A549 (cell line): ENCODE measurements around the gene PVR. TPM values are rescaled to one million over a fixed set of nuclear protein-coding genes. Genes with fewer than 3 reads are reported as not detected.
A peak's percentile ranks its signal among the peaks of the same experiment; 100 is the strongest.
"Not testable (repeated sequence)": the region's sequence is repeated elsewhere in the genome, so short reads cannot be mapped to it uniquely, and the experiment has no call there.

Experiments
- ATAC-seq, 2 experiments: fragments of 200-7000 bp in 1 of 2; fragments of >200 bp in 1 of 2; cut with Nextera tagmentation in 1 of 2; cut with Tn5 transposase in 1 of 2; 3 replicates each; pipeline versions ENCODE4 v1.8.0 to v1.9.1; 2018 to 2020; ENCODE audit warnings: mild to moderate bottlenecking in 1 of 2, moderate library complexity in 1 of 2
- CTCF ChIA-PET: fragments of 300-600 bp; sonication (Branson Sonifier 250); formaldehyde crosslinking; extraction: SDS; loops from one replicate; lab custom pipeline; 2021; ENCODE audit warnings: antibody characterized with exemption, inconsistent platforms; lab: Yijun Ruan, JAX
- POLR2A ChIA-PET: fragments of 350-600 bp; formaldehyde crosslinking; extraction: SDS; loops from one replicate; lab custom pipeline; 2021; ENCODE audit warnings: antibody characterized with exemption, inconsistent platforms; lab: Yijun Ruan, JAX
- DNase-seq, 2 experiments: peaks; one replicate each; pipeline versions ENCODE4 v3.0.0 to v3.0.0-alpha.2; 2011 to 2016; ENCODE audit warnings: low read depth in 1 of 2, low spot score in 1 of 2
- FAIRE-seq: peaks from 2 replicates; lab custom pipeline; 2011; peaks lifted over from hg19 to GRCh38; lab: Jason Lieb, UNC
- H3K27ac ChIP-seq, 2 experiments: fragments of >200 bp; sonication (Bioruptor Twin); formaldehyde crosslinking; 3 replicates each; pipeline ENCODE4 v1.5.1; 2016 to 2017
- H3K4me1 ChIP-seq: fragments of >200 bp; sonication (Bioruptor Twin); formaldehyde crosslinking; 3 replicates; pipeline ENCODE4 v1.6.1; 2016
- H3K4me2 ChIP-seq: fragments of >200 bp; sonication (Bioruptor Twin); formaldehyde crosslinking; 3 replicates; pipeline ENCODE4 v1.6.1; 2016
- H3K4me3 ChIP-seq: fragments of >200 bp; sonication (Bioruptor Twin); formaldehyde crosslinking; 3 replicates; pipeline ENCODE4 v1.5.1; 2016
- H3K9me3 ChIP-seq: fragments of >200 bp; sonication (Bioruptor Twin); formaldehyde crosslinking; 3 replicates; pipeline ENCODE4 v1.6.1; 2016
- CBX8 ChIP-seq: fragments of 200-600 bp; sonication (generic); IDR thresholded peaks from 2 replicates; pipeline ENCODE4 v1.6.1; 2016
- CEBPB ChIP-seq, 2 experiments: fragments of >200 bp in 1 of 2; sonication (Bioruptor Twin) in 1 of 2; formaldehyde crosslinking in 1 of 2; IDR thresholded peaks; 2 replicates each; pipeline ENCODE4 v1.6.1; 2012 to 2016
- CHD4 ChIP-seq: fragments of 200-600 bp; sonication (generic); IDR thresholded peaks from 2 replicates; pipeline ENCODE4 v1.6.1; 2016; ENCODE audit warnings: antibody characterized with exemption, mild to moderate bottlenecking, borderline replicate concordance
- EHF ChIP-seq: fragments of 250-450 bp; sonication (Bioruptor Pico); IDR thresholded peaks from 2 replicates; pipeline ENCODE4 v1.5.0; 2020; ENCODE audit warnings: mild to moderate bottlenecking
- FOSB ChIP-seq: fragments of 250-450 bp; sonication (Bioruptor Pico); IDR thresholded peaks from 2 replicates; pipeline ENCODE4 v1.5.0; 2020; ENCODE audit warnings: mild to moderate bottlenecking, moderate library complexity
- FOXS1 ChIP-seq: fragments of 250-450 bp; sonication (Bioruptor Pico); IDR thresholded peaks from 2 replicates; pipeline ENCODE4 v1.5.0; 2020; ENCODE audit warnings: mild to moderate bottlenecking, moderate library complexity
- GATA3 ChIP-seq: IDR thresholded peaks from 2 replicates; pipeline ENCODE4 v1.6.1; 2012; ENCODE audit warnings: borderline replicate concordance
- HMGXB4 ChIP-seq: fragments of 250-450 bp; sonication (Bioruptor Pico); IDR thresholded peaks from 2 replicates; pipeline ENCODE4 v1.5.0; 2021; ENCODE audit warnings: mild to moderate bottlenecking, moderate library complexity, borderline replicate concordance
- HOXB13 ChIP-seq: fragments of 250-450 bp; sonication (Bioruptor Pico); IDR thresholded peaks from 2 replicates; pipeline ENCODE4 v1.5.0; 2020; ENCODE audit warnings: low read depth, mild to moderate bottlenecking, moderate library complexity
- HOXB5 ChIP-seq: fragments of 250-450 bp; sonication (Bioruptor Pico); IDR thresholded peaks from 2 replicates; pipeline ENCODE4 v1.5.0; 2020; ENCODE audit warnings: mild to moderate bottlenecking, moderate library complexity
- KDM1A ChIP-seq: fragments of 200-600 bp; sonication (generic); IDR thresholded peaks from 2 replicates; pipeline ENCODE4 v1.6.1; 2016; ENCODE audit warnings: low read depth, mild to moderate bottlenecking
- NFE2L2 ChIP-seq: fragments of 150-350 bp; conservative IDR thresholded peaks from 2 replicates; pipeline ENCODE4 v1.6.1; 2014; ENCODE audit warnings: low read length
- RAD21 ChIP-seq, 2 experiments: fragments of >200 bp in 1 of 2; sonication (Bioruptor Twin) in 1 of 2; formaldehyde crosslinking in 1 of 2; IDR thresholded peaks in 1 of 2; conservative IDR thresholded peaks in 1 of 2; 2 replicates in 1 of 2; 3 replicates in 1 of 2; pipeline ENCODE4 v1.6.1; 2012 to 2018; ENCODE audit warnings: inconsistent platforms in 1 of 2
- RARB ChIP-seq: fragments of 250-450 bp; sonication (Bioruptor Pico); IDR thresholded peaks from 2 replicates; pipeline ENCODE4 v1.8.0; 2021; ENCODE audit warnings: mild to moderate bottlenecking, moderate library complexity
- RFX5 ChIP-seq: fragments of 450-650 bp; IDR thresholded peaks from 2 replicates; pipeline ENCODE4 v1.7.1; 2014; ENCODE audit warnings: antibody characterized with exemption, mild to moderate bottlenecking, moderate library complexity
- SMC3 ChIP-seq: fragments of >200 bp; sonication (Bioruptor Twin); formaldehyde crosslinking; IDR thresholded peaks from 3 replicates; pipeline ENCODE4 v1.6.1; 2018; ENCODE audit warnings: inconsistent platforms
- TFCP2L1 ChIP-seq: fragments of 250-450 bp; sonication (Bioruptor Pico); IDR thresholded peaks from 2 replicates; pipeline ENCODE4 v1.5.0; 2021; ENCODE audit warnings: mild to moderate bottlenecking
- TP53 ChIP-seq: fragments of 250-450 bp; sonication (Bioruptor Pico); IDR thresholded peaks from 2 replicates; pipeline ENCODE4 v1.5.0; 2021; ENCODE audit warnings: mild to moderate bottlenecking, moderate library complexity
- ZC3H11A ChIP-seq: fragments of 450-650 bp; IDR thresholded peaks from 2 replicates; pipeline ENCODE4 v1.6.1; 2014; ENCODE audit warnings: antibody characterized with exemption, mild to moderate bottlenecking
- WGBS: methylation state at CpG from one replicate; pipeline ENCODE4 v1.1.6; 2017; ENCODE audit errors: missing lambda C conversion rate; 5-methylcytosine and 5-hydroxymethylcytosine counted together
- polyA plus RNA-seq, 4 experiments: library from polyadenylated mRNA; depleted of rRNA in 3 of 4; stranded (reverse); fragments of >200 nt; fragmentation: RNase III in 1 of 4; extraction: RNeasy Plus Mini Kit Qiagen cat#74134 plus additional on column Dnase treatment in 1 of 4; gene quantifications; 2 replicates in 3 of 4; 3 replicates in 1 of 4; pipeline ENCODE4 v1.2.3, GENCODE V29; 2011 to 2017
- TF ChIP-seq, protein P1 (sequence below): fragments of >200 bp; sonication (Bioruptor Twin); formaldehyde crosslinking; IDR thresholded peaks from 3 replicates; pipeline ENCODE4 v1.5.1; 2016
- TF ChIP-seq, protein P2 (sequence below): fragments of 450-650 bp; IDR thresholded peaks from 2 replicates; pipeline ENCODE4 v1.6.1; 2014; ENCODE audit warnings: antibody characterized with exemption
- TF ChIP-seq, protein P3 (sequence below): fragments of 150-350 bp; IDR thresholded peaks from 2 replicates; pipeline ENCODE4 v1.6.1; 2014; ENCODE audit warnings: low read depth, mild to moderate bottlenecking, low read length

Gene PVR
- polyA plus RNA-seq, 2 of the 4 experiments (the other 2 are of a cell fraction) = 90.3 to 108 TPM

DNA sequence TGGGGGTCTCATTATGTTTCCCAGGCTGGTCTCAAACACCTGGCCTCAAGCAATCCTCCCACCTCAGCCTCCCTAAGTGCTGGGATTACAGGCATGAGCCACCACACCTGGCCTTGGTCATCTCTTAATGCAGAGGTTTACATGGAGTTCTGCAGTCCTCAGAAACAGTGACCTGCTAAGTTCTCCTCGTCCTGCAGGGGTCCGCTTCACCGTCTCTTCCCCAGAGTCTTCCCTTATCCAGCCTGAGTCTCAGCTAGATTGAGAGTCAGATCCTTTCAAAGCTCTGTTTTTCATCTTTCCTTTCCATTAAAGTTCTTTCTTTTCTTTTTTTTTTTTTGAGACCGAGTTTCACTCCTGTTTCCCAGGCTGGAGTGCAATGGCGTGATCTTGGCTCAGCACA, 33.2 kb upstream of the PVR start:
- TF ChIP-seq SMC3 (peak; percentile 25; the same call in 1 of the 3 replicates), RAD21 (conservative IDR thresholded peaks at IDR 0.05 in 1 of 2, IDR thresholded peaks at IDR 0.05 in 1 of 2) (peak; percentile 28 to 62; a peak in 2 of 5 replicates)
- TF ChIP-seq, protein P1, sequence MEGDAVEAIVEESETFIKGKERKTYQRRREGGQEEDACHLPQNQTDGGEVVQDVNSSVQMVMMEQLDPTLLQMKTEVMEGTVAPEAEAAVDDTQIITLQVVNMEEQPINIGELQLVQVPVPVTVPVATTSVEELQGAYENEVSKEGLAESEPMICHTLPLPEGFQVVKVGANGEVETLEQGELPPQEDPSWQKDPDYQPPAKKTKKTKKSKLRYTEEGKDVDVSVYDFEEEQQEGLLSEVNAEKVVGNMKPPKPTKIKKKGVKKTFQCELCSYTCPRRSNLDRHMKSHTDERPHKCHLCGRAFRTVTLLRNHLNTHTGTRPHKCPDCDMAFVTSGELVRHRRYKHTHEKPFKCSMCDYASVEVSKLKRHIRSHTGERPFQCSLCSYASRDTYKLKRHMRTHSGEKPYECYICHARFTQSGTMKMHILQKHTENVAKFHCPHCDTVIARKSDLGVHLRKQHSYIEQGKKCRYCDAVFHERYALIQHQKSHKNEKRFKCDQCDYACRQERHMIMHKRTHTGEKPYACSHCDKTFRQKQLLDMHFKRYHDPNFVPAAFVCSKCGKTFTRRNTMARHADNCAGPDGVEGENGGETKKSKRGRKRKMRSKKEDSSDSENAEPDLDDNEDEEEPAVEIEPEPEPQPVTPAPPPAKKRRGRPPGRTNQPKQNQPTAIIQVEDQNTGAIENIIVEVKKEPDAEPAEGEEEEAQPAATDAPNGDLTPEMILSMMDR = peak; percentile 29; the same call in 2 of the 3 replicates
- ATAC-seq (peak; percentile 79 to 92; a peak in 5 of 6 replicates), DNase-seq (peak in 1 of 2 experiments; percentile 68)
- FAIRE-seq, H3K9me3 ChIP-seq, H3K4me2 ChIP-seq, H3K4me3 ChIP-seq: not testable (repeated sequence)
- Histone ChIP-seq H3K4me1 (peaks cover 33% of the 10 kb centered on the region), H3K27ac (0 out of 6 replicates have a peak overlapping the region, but pooled peaks of 1 of the 2 experiments have one; percentile 36)
- POLR2A ChIA-PET = interaction anchor here (0.6 to 1.3 kb wide), 4 partner anchors 33 to 314 kb away, joined by 3 to 9 read pairs (median 7); partner anchors contain the start of gene PVR
- CTCF ChIA-PET = interaction anchor here (0.6 to 12.5 kb wide), 22 partner anchors 7 to 612 kb away, joined by 3 to 115 read pairs (median 6); partner anchors contain the start of gene PVR
- WGBS = 54% methylated on average over 5 of the region's 5 CpGs

GRCh38 chr19:44611812-44612295, 31.9 kb upstream of the PVR start:
- no peak for DNase-seq
- Histone ChIP-seq H3K4me1 (peaks cover 39% of the 10 kb centered on the region), H3K27ac (peak overlapping the region in 1 of 2 experiments; percentile 36; a peak in 1 of 6 replicates), H3K4me2 (0 out of 3 replicates have a peak overlapping the region, but pooled peaks have one; percentile 1), H3K9me3 (no peaks in the 10 kb centered on the region), H3K4me3 (no peak overlapping the region)
- TF ChIP-seq, protein P2, sequence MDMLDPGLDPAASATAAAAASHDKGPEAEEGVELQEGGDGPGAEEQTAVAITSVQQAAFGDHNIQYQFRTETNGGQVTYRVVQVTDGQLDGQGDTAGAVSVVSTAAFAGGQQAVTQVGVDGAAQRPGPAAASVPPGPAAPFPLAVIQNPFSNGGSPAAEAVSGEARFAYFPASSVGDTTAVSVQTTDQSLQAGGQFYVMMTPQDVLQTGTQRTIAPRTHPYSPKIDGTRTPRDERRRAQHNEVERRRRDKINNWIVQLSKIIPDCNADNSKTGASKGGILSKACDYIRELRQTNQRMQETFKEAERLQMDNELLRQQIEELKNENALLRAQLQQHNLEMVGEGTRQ = no peak
- no peak for TF ChIP-seq KDM1A
- no peak for TF ChIP-seq HMGXB4
- TF ChIP-seq TP53 (CRISPR knock-in tag) = no peak
- TF ChIP-seq NFE2L2 = no peak
- TF ChIP-seq EHF (CRISPR knock-in tag) = no peak
- POLR2A ChIA-PET = no interaction called here
- FAIRE-seq = no peak
- no peak for ATAC-seq
- 80% methylated on average over 2 of the region's 2 CpGs for WGBS
- CTCF ChIA-PET = interaction anchor here (1.3 to 12.5 kb wide), 9 partner anchors 9 to 173 kb away, joined by 5 to 115 read pairs (median 14); no protein-coding TSS in a partner anchor

DNA sequence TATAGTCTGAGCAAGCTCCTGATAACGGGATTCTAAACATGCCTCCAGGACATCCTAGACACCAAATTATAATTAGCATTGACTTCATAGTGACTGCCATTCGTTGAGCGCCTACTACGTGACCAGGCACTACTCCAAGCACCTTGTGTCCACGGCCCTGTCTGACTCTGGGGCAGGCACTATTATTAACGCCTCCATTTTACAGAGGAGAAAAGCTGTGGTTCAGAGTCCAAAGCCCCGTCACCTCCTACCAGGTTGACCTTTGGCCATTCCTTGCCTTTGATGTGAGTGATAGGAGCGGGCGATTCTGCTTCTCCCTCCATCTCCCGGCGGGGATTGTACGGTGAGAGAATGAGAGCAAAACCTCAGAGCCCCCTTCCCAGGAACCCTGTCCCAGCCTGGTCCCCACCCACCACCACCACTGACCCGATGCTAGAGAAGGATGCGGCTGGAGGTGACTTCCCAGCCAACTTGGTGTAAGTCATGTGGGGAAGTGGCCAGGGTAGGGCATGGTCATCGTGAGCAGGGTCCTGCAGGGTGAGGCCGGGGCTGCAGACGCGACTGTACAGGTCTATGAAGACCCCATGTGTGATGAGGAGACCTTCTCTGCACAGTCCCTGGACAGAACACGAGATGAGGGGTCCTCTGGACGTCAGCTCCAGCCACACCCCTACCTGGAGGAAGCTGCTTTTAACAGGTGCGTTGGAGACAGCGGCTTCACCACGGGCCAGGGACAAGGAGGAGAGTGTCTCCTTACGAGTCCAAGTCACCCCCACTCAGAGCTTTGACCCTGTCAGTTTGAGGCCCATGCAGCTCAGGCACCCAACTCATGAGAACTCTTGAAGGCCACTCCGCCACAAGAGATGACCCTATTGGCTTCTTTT, 30.2 kb upstream of the PVR start, which contains the start of gene IGSF23:
TSS of gene IGSF23 (plus strand) at position 269 of the 884 bp plus-strand sequence. CDS start at position 352, 83 bp downstream.
- ATAC-seq = no peak

More for the DNA sequence above, 30.2 kb upstream of the PVR start, which contains the start of gene IGSF23:
- CTCF ChIA-PET = interaction anchor here (0.7 to 12.5 kb wide), 10 partner anchors 10 to 158 kb away, joined by 3 to 115 read pairs (median 4); no protein-coding TSS in a partner anchor
- Histone ChIP-seq H3K4me1 (peaks cover 30% of the 10 kb centered on the region; the same call in 2 of the 3 replicates), H3K4me2 (no peak within 1 kb of the TSS), H3K4me3 (no peak within 1 kb of the TSS), H3K9me3 (no peaks in the 10 kb centered on the region), H3K27ac (peak within 1 kb of the TSS in 1 of 2 experiments; percentile 5; a peak in 1 of 6 replicates)
- 86% methylated on average over 25 of the region's 25 CpGs for WGBS
- POLR2A ChIA-PET = interaction anchor here (0.6 kb wide), 1 partner anchor 944 kb away, joined by 10 read pairs; the partner anchor contains the start of gene PLAUR
- TF ChIP-seq FOSB (CRISPR knock-in tag) = no peak
- no peak for TF ChIP-seq CHD4
- TF ChIP-seq GATA3 = no peak
- no peak for TF ChIP-seq CEBPB (IDR thresholded peaks at IDR 0.05)
- no peak for TF ChIP-seq RARB
- TF ChIP-seq FOXS1 (CRISPR knock-in tag) = no peak
- no peak for TF ChIP-seq ZC3H11A
- TF ChIP-seq, protein P3, sequence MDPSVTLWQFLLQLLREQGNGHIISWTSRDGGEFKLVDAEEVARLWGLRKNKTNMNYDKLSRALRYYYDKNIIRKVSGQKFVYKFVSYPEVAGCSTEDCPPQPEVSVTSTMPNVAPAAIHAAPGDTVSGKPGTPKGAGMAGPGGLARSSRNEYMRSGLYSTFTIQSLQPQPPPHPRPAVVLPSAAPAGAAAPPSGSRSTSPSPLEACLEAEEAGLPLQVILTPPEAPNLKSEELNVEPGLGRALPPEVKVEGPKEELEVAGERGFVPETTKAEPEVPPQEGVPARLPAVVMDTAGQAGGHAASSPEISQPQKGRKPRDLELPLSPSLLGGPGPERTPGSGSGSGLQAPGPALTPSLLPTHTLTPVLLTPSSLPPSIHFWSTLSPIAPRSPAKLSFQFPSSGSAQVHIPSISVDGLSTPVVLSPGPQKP = no peak
- no peak for TF ChIP-seq CBX8
- TF ChIP-seq TFCP2L1 (CRISPR knock-in tag) = no peak
- no peak for TF ChIP-seq HOXB13 (CRISPR knock-in tag)
- TF ChIP-seq HOXB5 (CRISPR knock-in tag) = no peak
- TF ChIP-seq RFX5 = no peak
- TF ChIP-seq KDM1A = no peak
- FAIRE-seq (no peak), DNase-seq (no peak)
